NK-92 (cell line): ENCODE data around the gene NR5A1.

ENCODE experiments used
- DNase-seq: peaks from one replicate; lab custom pipeline; 2025; ENCODE audit not compliant: unreplicated experiment; lab: John Stamatoyannopoulos, UW

Gene NR5A1

DNA sequence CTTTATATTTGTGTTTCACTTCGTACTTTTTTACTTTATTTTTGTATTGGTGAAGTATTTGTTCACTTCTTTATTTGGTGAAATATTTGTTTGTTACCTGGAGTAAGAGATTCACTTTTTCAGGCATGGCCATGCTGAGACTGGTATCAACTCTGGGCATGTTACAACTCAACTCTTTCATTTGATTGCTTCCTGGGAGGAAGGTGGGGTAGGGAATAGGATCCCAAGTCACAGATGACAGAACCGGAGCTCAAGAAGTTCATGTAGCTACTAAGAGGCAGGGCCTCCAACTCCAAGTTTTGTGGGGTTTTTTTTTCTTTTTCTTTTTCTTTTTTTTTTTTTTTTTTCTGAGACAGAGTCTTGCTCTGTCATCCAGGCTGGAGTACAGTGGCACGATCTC lies 63.0 kb downstream of the NR5A1 start:
- no peak for DNase-seq

GRCh38 chr9:124443625-124444024 lies 63.6 kb downstream of the NR5A1 start:
- DNase-seq: no peak

- DNase-seq: no peak
Observed at GRCh38 chr9:124442826-124443225, 64.4 kb downstream of the NR5A1 start.

GRCh38 chr9:124442379-124442778 lies 64.8 kb downstream of the NR5A1 start:
- DNase-seq: no peak

- DNase-seq: no peak
Observed at GRCh38 chr9:124441291-124441690, 65.9 kb downstream of the NR5A1 start.

- no peak for DNase-seq
Observed at GRCh38 chr9:124440786-124441185, 66.4 kb downstream of the NR5A1 start.

GRCh38 chr9:124439686-124440243 lies 67.4 kb downstream of the NR5A1 start:
- no peak for DNase-seq

GRCh38 chr9:124439086-124439485 lies 68.1 kb downstream of the NR5A1 start:
- DNase-seq: no peak

DNA sequence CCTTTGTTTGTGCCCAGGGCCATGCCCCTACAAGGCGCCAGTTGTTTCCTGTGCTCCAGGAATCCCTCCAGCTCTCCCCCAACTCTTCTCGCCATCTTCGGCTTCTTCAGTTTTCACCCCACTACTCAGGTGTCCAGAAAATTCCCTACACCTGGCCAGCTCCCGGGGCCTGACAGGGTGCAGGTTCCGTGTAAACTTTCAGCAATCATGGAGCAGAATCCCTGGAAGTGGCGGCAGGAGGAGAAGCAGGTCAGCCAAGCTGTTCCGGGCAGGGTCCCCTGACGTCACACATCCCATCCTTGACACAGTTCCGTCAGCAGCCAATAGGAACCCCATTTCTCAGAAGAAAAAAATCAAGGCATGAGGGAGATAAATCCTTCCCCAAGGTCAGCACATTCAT lies 69.1 kb downstream of the NR5A1 start:
- DNase-seq: no peak

- DNase-seq: no peak
Observed at GRCh38 chr9:124437086-124437485, 70.1 kb downstream of the NR5A1 start.

DNA sequence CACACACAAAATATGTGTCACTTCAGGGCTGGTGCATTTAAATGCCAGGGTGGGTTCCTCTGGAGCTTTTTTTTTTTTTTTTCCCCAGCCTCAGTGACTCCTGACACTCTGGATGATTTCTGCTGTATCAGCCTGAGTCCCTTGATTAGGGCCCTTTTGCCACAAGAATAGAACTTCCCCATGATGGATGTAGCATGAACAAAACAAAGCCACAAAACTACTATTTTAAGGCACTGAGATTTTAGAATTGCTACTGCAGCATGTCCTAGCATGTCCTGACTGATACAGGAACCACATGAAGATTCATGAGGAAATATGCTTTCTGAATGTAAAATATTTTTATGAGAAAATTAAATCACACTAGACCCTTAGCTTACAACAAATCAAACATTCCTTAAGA lies 70.9 kb downstream of the NR5A1 start:
- DNase-seq: no peak
